Mucosa of descending colon (tissue), 3 donors: ENCODE data around the gene PTPRN2. TPM values are rescaled to one million over a fixed set of nuclear protein-coding genes. Genes with fewer than 3 reads are reported as not detected.
"Not testable (repeated sequence)": the region's sequence is repeated elsewhere in the genome, so short reads cannot be mapped to it uniquely, and the experiment has no call there.

Source experiments
- ATAC-seq: fragments of 200-7000 bp; cut with Tn5 transposase; one replicate; pipeline ENCODE4 v1.9.1; 2020; ENCODE audit warnings: mild to moderate bottlenecking, moderate library complexity
- DNase-seq, 3 donors: peaks; one replicate each; pipeline ENCODE4 v3.0.0-alpha.2; 2020
- H3K36me3 ChIP-seq: fragments of 200-600 bp; one replicate; pipeline ENCODE4 v1.8.0; 2021; ENCODE audit warnings: low read depth, mild to moderate bottlenecking
- H3K4me1 ChIP-seq: fragments of 200-600 bp; one replicate; pipeline ENCODE4 v1.8.0; 2021; ENCODE audit warnings: low read depth, mild to moderate bottlenecking
- H3K4me3 ChIP-seq: fragments of 200-600 bp; one replicate; pipeline ENCODE4 v1.8.0; 2021; ENCODE audit warnings: mild to moderate bottlenecking
- H3K9me3 ChIP-seq: fragments of 200-600 bp; one replicate; pipeline ENCODE4 v1.8.0; 2021; ENCODE audit warnings: mild to moderate bottlenecking
- CTCF ChIP-seq: fragments of 200-600 bp; IDR thresholded peaks from one replicate; pipeline ENCODE4 v1.8.0; 2022; ENCODE audit warnings: antibody characterized with exemption, mild to moderate bottlenecking
- intact Hi-C, 2 donors: fragments of 100-400 bp; cut with DNase I in 1 of 2; cut with micrococcal nuclease in 1 of 2; formaldehyde crosslinking; loops; one replicate each; pipeline versions ENCODE4 v1.11.0 to v1.11.1; 2022; cut with DNase I, micrococcal nuclease
- total RNA-seq, 3 donors: library from RNA; stranded (reverse); fragmentation: NEBNext Ultra II Directional in 2 of 3; extraction: Animal tissue kit (Norgen Biotek cat#: 25700) in 2 of 3; gene quantifications; one replicate each; pipeline versions ENCODE4 v1.2.1 to v1.2.4, GENCODE V29; 2021 to 2023
- donor health status: DM: no; HTN: no; CAD: no; lungs with moderate emphysema.
- donor health status: DM: no; HTN: no; CAD: no.
- donor health status: DM: no; HTN: yes; CAD: no.

PTPRN2 gene
- total RNA-seq, 3 donors from 2014 or later = 12.5 to 28.0 (median 26.2) TPM

GRCh38 chr7:158428837-158429753, 158.5 kb downstream of the PTPRN2 start:
- Histone ChIP-seq H3K4me3 (no peak overlapping the region), H3K36me3 (no peaks in the 10 kb centered on the region), H3K4me1 (peaks cover 18% of the 10 kb centered on the region), H3K9me3 (no peaks in the 10 kb centered on the region)
- no peak for TF ChIP-seq CTCF
- peak in 1 of 3 donors; percentile 16 for DNase-seq
- intact Hi-C loops = no loop called here
- no peak for ATAC-seq

GRCh38 chr7:158428131-158428836, 159.3 kb downstream of the PTPRN2 start:
- no peak for ATAC-seq
- no peak for DNase-seq

GRCh38 chr7:158425676-158426075, 161.9 kb downstream of the PTPRN2 start:
- H3K4me3 ChIP-seq, H3K36me3 ChIP-seq, DNase-seq, ATAC-seq, intact Hi-C loops, H3K9me3 ChIP-seq, H3K4me1 ChIP-seq: not testable (repeated sequence)

More at GRCh38 chr7:158428131-158428836, 159.3 kb downstream of the PTPRN2 start:
- intact Hi-C loops = no loop called here
- no peaks in the 10 kb centered on the region for H3K36me3 ChIP-seq
- no peaks in the 10 kb centered on the region for H3K9me3 ChIP-seq
- no peak overlapping the region for H3K4me3 ChIP-seq
- TF ChIP-seq CTCF = no peak
- H3K4me1 ChIP-seq = peaks cover 16% of the 10 kb centered on the region

GRCh38 chr7:158424531-158424930, 163.1 kb downstream of the PTPRN2 start:
- intact Hi-C loops = no loop called here
- Histone ChIP-seq H3K4me1 (no peaks in the 10 kb centered on the region), H3K4me3 (no peak overlapping the region), H3K9me3 (no peaks in the 10 kb centered on the region), H3K36me3 (no peaks in the 10 kb centered on the region)
- DNase-seq = no peak
- no peak for TF ChIP-seq CTCF
- ATAC-seq = no peak

- no peak for TF ChIP-seq CTCF
- Histone ChIP-seq H3K9me3 (no peaks in the 10 kb centered on the region), H3K36me3 (no peaks in the 10 kb centered on the region), H3K4me1 (no peaks in the 10 kb centered on the region), H3K4me3 (no peak overlapping the region)
- intact Hi-C loops = no loop called here
- ATAC-seq (no peak), DNase-seq (no peak)
Observed at GRCh38 chr7:158424011-158424410, 163.6 kb downstream of the PTPRN2 start.
